PFSK-1 (cell line): Measurements from ENCODE around the gene KRTAP4-7.

Experiments used
- FOXP2 ChIP-seq: optimal IDR thresholded peaks from 2 replicates; pipeline ENCODE3; 2011; ENCODE audit warnings: borderline replicate concordance, control low read depth, inconsistent platforms; ENCODE audit not compliant: insufficient read depth; ENCODE audit errors: extremely low read length, extremely low read depth
- POLR2AphosphoS5 ChIP-seq: IDR thresholded peaks from 2 replicates; pipeline ENCODE4 v1.6.1; 2012; ENCODE audit warnings: low read depth, mild to moderate bottlenecking, control low read depth, low read length, moderate library complexity
- SIN3A ChIP-seq: IDR thresholded peaks from 2 replicates; pipeline ENCODE4 v1.6.1; 2012; ENCODE audit warnings: mild to moderate bottlenecking, low read length, moderate library complexity, borderline replicate concordance; ENCODE audit not compliant: insufficient read depth
- TAF1 ChIP-seq: IDR thresholded peaks from 2 replicates; pipeline ENCODE4 v1.6.1; 2012; ENCODE audit warnings: low read length, control low read depth, borderline replicate concordance; ENCODE audit not compliant: insufficient read depth
- TF ChIP-seq, protein P1 (sequence below), 2 experiments: IDR thresholded peaks; 2 replicates each; pipeline versions ENCODE4 v1.6.1 to v1.8.0; 2011 to 2012; ENCODE audit warnings: low read depth in 2 of 2, low read length in 2 of 2, control low read depth in 1 of 2, inconsistent platforms in 1 of 2, mild to moderate bottlenecking in 1 of 2, moderate library complexity in 1 of 2; ENCODE audit not compliant: insufficient read depth in 1 of 2

The KRTAP4-7 gene

DNA sequence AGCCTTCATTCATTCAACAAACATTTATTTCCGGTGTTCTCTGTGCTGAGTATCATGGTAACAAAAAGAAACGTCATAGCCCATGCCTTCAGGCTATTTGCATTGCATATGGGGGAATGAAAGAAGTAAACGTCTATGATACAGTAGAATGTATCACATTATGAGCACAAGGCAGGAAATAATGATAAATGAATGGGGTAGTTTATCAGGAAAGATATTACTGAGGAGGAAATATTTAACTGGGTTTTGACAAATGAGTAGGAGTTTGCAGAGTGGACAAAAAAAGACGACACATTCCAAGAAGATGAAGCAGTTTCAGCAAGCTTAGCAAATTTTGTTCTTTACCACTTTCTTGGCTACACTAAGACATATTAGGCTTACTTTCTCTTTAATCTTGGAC lies 1.3 kb upstream of the KRTAP4-7 start:
- TF ChIP-seq TAF1, result no peak
- TF ChIP-seq SIN3A, result no peak
- no peak for TF ChIP-seq POLR2AphosphoS5
- TF ChIP-seq, protein P1, sequence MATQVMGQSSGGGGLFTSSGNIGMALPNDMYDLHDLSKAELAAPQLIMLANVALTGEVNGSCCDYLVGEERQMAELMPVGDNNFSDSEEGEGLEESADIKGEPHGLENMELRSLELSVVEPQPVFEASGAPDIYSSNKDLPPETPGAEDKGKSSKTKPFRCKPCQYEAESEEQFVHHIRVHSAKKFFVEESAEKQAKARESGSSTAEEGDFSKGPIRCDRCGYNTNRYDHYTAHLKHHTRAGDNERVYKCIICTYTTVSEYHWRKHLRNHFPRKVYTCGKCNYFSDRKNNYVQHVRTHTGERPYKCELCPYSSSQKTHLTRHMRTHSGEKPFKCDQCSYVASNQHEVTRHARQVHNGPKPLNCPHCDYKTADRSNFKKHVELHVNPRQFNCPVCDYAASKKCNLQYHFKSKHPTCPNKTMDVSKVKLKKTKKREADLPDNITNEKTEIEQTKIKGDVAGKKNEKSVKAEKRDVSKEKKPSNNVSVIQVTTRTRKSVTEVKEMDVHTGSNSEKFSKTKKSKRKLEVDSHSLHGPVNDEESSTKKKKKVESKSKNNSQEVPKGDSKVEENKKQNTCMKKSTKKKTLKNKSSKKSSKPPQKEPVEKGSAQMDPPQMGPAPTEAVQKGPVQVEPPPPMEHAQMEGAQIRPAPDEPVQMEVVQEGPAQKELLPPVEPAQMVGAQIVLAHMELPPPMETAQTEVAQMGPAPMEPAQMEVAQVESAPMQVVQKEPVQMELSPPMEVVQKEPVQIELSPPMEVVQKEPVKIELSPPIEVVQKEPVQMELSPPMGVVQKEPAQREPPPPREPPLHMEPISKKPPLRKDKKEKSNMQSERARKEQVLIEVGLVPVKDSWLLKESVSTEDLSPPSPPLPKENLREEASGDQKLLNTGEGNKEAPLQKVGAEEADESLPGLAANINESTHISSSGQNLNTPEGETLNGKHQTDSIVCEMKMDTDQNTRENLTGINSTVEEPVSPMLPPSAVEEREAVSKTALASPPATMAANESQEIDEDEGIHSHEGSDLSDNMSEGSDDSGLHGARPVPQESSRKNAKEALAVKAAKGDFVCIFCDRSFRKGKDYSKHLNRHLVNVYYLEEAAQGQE (IDR thresholded peaks at IDR 0.05; ENCODE audit: insufficient read depth in 1 of 2, low read depth in 2 of 2, low read length in 2 of 2), result no peak
- no peak for TF ChIP-seq FOXP2

DNA sequence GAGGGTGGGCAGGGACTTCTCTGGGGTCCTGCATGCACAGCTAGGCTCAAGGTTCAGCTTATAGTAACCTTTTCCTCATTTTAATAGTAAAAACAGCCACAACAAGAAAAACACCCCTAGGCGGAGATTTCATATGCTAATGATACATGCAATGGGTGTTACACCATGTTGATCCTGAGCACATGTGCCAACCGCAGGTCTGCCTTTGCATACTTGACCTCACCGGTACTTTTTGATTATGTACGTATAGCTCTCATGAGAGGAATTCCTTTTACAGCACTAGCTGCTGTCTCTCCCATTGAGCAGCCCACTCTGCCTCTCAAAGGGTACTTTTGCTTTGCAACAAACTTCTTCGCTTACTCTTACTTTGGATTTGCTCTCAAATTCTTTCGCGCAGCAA lies 12.1 kb downstream of the KRTAP4-7 start:
- TF ChIP-seq TAF1 (no peak), SIN3A (no peak), FOXP2 (no peak), POLR2AphosphoS5 (no peak)
- TF ChIP-seq, protein P1 (IDR thresholded peaks at IDR 0.05; ENCODE audit: insufficient read depth in 1 of 2, low read depth in 2 of 2, low read length in 2 of 2), result no peak

DNA sequence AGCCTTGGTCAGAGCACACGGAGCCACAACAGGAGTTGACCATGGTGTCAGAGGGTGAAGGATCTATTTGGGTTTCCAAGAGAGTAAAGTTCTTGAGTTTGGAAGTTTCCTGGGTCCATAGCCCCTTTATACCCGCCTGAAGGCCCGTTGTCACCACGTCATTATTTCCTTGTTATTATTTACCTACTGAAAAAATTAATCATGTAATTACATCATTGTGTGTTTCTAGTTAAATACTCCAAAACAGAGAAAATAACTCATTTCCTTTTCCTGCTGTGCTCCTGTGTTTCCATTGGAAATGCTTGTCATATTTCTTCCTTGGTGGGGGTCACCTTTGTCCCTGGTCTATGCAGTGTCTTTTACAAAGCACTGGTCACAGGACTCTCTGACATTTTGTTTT lies 14.1 kb downstream of the KRTAP4-7 start, which contains the start of gene KRTAP4-8:
KRTAP4-8 (minus strand) TSS at position 101 of the 400 bp plus-strand sequence; CDS start at position 43, 58 bp downstream.
- TF ChIP-seq FOXP2 (no peak), TAF1 (no peak), SIN3A (no peak), POLR2AphosphoS5 (no peak)
- TF ChIP-seq, protein P1 (IDR thresholded peaks at IDR 0.05; ENCODE audit: insufficient read depth in 1 of 2, low read depth in 2 of 2, low read length in 2 of 2), result no peak

DNA sequence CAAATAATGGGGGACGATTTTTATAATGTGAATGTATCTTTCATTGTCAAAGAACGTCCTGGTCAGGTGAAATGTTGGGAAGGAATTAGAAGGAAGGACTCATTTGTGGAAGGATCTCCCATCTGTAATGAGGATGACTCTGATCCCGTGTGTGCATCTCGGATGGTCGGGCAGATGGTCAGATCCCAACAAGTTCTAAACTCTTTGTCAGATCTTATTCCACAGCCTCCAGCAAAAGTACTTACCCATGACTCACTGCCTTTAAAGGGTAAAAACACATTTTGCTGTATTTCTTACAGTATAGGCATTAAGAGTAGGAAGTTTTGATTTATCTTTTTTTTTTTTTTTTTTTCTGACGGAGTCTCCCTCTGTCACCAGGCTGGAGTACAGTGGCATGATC lies 14.5 kb downstream of the KRTAP4-7 start:
- TF ChIP-seq TAF1 (no peak), FOXP2 (no peak), SIN3A (no peak), POLR2AphosphoS5 (no peak)
- TF ChIP-seq, protein P1 (IDR thresholded peaks at IDR 0.05; ENCODE audit: insufficient read depth in 1 of 2, low read depth in 2 of 2, low read length in 2 of 2), result no peak

DNA sequence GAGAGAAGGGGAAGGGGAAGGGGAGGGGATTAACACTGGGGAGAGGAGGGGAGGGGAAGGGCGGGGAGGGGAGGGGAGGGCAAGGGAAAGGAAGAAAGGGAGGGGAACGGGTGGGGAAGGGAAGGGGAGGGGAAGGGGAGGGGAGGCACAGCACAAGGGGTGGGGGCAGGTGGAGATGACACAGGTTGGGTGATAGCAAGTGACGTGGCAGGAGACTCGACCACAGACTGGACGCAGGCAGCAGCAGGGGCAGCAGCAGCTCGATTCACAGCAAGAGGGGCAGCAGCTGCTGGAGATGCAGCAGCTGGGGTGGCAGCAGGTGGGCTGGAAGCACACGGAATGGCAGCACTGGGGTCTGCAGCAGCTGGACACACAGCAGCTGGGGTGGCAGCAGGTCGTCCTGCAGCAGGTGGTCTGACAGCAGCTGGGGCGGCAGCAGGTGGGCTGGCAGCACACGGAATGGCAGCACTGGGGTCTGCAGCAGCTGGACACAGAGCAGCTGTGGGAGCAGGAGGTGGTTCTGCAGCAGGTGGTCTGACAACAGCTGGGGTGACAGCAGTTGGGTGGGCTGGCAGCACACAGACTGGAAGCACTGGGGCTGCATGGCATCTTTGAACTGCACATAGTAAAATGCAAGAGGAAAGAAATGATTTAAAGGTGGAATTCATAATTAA lies 17.8 kb downstream of the KRTAP4-7 start, which contains the start of gene KRTAP4-16:
KRTAP4-16 (minus strand) TSS at position 624 of the 674 bp plus-strand sequence; CDS start at position 624, 0 bp downstream.
- TF ChIP-seq SIN3A (no peak), POLR2AphosphoS5 (no peak), TAF1 (no peak), FOXP2 (no peak)
- TF ChIP-seq, protein P1 (IDR thresholded peaks at IDR 0.05; ENCODE audit: insufficient read depth in 1 of 2, low read depth in 2 of 2, low read length in 2 of 2), result no peak
